HG03432 (cell line): Measurements from ENCODE around the gene SNCAIP.
A peak's percentile ranks its signal among the peaks of the same experiment; 100 is the strongest.
"Not testable (repeated sequence)": the region's sequence is repeated elsewhere in the genome, so short reads cannot be mapped to it uniquely, and the experiment has no call there.

Experiments
- ATAC-seq: cut with Tn5 transposase; IDR thresholded peaks from one replicate; pipeline ENCODE4 v1.9.1; 2021; ENCODE audit warnings: mild to moderate bottlenecking, moderate library complexity; ENCODE audit not compliant: unreplicated experiment

The SNCAIP gene

GRCh38 chr5:122354293-122354692 lies 42.3 kb downstream of the SNCAIP start:
- ATAC-seq = no peak

DNA sequence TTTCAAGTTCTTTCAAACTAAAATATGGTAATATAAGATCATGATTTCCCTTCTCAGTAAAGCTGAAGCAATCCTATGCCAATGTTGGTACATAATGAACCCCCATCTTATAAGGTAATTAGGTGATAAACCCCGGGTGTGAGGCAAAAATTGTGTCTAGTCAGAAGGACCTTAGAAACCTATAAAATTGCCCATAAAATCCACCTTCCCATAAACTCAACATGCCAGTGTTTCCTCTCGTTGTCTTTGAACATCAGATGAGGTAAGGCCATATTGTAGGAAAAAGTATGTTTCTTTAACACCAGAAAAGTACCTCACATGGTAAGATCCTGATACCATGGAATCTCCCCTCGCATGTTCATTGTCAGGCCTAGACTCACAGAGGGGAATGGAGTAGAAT lies 43.3 kb downstream of the SNCAIP start:
- no peak for ATAC-seq

DNA sequence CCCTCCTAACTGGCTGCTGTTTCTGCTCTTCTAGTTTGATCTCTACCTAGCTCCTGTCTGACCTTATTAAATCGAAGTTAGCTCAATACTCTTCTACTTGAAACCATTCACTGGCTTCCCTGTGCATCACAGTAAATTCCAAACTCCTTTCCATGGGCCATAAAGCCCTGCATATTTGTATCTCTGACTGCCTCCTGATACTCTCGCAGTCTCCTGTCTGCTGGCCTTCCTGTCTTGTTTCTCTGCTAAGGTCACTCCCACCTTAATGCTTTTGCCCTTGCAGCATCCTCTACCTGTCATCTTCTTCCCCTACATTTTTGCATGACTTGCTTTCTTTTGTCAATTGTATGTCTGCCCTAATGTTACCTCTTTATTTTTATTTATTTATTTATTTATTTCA lies 44.8 kb downstream of the SNCAIP start:
- no peak for ATAC-seq

GRCh38 chr5:122358372-122358979 lies 46.4 kb downstream of the SNCAIP start:
- ATAC-seq = no peak

DNA sequence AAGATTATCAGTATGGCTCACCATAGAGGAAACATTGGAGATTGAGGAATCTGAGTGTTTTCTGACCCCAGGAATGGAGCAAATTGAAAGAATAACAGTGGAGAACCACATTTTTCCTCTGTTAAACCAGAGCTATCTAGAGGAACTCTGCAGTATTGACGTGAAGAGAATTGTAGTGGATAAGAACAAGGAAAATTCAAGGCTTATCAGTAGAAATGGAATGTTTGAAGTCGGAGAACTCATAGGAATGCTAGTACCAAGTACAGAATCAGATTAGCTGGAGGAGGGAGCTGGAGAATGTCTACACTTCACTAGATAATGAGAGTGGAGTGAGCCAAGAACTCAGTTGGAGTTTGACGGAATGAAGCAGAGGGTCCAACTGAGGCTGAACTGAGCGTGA lies 50.3 kb downstream of the SNCAIP start:
- ATAC-seq = no peak

- no peak for ATAC-seq
Observed at GRCh38 chr5:122363623-122364022, 51.6 kb downstream of the SNCAIP start.

DNA sequence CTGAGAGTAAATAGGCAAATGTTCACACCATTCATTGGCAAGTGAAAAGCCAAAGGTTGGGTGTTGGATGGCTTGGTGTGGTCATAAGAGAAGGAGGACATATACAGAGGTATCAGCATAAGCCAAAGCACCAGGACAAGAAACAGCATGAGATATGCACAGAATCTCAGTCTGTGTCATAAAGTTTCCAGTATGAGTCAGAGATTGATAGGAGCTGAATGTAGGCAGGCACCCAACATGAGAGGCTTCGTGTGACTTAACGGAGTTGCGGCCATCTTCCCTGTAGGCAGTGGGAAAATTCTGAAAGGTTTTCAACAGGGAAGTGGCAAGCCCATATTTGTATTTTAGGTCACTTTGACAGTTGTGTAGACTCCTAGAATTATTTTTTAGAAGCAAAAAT lies 54.5 kb downstream of the SNCAIP start:
- ATAC-seq = peak; percentile 82

- no peak for ATAC-seq
Observed at GRCh38 chr5:122367456-122367855, 55.4 kb downstream of the SNCAIP start.

DNA sequence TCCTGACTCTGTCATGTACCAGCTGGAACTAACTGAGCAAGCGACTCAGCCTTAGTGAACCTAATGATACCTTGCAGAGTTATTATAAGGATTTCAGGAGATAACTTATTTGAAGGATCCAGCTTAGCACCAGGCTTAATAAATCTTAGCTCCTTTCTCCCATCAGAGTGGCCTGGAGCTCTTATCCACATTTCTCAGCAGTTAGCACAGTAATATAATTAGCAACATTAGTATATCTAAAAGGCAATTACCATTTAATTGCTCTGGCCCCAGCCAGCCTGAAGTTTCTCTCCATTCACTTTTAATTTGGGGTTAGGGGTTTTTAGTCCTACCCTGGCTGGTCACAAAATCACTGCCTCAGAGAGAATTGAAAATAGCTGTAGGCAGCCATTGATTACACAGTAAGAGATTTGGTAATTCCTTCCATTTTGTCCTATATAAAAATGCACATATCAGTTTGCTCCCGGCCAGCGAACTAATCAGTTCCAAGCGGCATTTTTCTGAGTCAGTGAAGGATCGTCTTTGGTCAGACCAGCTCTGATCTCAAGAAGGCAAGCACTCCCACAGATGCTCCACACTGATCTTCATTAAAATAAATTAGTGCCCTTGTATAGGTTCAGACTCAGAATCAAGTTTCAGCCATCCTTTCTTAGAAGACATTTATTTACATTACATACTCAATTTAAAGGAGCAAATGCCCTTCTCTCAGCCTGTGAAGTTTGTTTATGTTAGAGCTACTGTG lies 56.6 kb downstream of the SNCAIP start:
- ATAC-seq = no peak

DNA sequence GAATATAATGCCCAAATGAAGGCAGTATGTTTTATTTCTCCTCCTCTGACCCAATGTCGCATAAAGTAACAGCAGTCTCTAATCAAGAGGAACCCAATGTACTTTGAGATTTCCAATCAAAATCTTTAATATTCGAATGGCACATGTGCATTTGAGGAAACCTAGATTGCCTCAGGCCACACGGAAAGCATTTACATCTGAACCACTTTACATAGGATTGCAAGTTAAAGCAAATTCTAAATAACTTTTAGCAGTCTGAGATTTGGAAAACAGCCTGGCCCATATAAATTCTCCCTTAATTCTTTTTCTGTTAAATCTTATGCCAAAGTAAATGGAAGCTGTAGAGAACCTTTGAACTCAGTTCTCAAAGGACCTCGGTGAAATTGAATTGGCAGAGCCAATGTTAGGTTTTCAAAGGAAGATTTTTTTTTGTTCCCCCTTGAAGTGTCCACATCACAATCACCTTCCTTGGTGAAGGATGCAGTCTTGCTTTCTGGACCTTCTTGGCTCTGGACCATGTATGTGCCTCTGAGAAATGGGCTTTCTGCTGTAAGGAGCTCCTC lies 57.3 kb downstream of the SNCAIP start:
- no peak for ATAC-seq

- peak; percentile 56 for ATAC-seq
Observed at GRCh38 chr5:122371511-122372151, 59.6 kb downstream of the SNCAIP start.

- ATAC-seq = no peak
Observed at GRCh38 chr5:122374110-122374509, 62.1 kb downstream of the SNCAIP start.

GRCh38 chr5:122375801-122376200 lies 63.8 kb downstream of the SNCAIP start:
- ATAC-seq = no peak

DNA sequence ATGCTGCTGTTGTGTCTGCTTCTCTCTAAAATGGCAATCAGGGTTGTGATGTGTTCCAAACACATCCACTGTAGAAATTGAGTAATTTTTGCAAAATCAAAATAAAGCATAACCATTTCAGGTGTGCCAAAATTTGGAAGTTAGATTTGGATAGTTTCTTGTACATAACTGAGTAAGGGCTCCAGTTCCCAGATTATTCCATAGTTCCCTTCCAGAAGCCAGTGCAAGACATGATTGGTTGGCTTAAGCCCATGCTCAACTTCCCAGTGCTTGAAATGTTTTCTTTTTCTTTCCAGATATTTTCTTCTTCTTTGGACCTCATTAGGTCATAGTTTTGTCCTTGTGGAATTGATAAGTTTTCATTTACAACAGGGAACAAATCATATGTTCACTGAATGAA lies 64.2 kb downstream of the SNCAIP start:
- no peak for ATAC-seq

DNA sequence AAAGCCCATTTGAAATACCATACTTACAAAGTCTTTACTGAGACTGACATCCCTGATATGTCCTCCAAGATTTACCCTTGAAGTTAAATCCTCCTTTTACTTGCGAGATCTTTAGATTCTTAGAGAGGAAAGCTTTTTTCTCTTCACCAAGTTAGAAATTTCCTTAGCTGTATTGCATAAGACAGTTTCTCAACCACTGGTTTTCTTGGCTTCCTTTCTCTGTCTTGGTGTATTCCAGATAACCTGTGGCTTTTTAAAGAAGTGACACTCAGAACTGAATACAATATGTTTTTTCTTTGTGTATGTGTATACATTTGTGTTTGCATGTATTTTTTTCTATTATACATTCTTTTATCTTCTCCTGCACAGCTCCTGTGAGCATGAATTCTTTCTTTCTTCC lies 65.0 kb downstream of the SNCAIP start:
- ATAC-seq = no peak

DNA sequence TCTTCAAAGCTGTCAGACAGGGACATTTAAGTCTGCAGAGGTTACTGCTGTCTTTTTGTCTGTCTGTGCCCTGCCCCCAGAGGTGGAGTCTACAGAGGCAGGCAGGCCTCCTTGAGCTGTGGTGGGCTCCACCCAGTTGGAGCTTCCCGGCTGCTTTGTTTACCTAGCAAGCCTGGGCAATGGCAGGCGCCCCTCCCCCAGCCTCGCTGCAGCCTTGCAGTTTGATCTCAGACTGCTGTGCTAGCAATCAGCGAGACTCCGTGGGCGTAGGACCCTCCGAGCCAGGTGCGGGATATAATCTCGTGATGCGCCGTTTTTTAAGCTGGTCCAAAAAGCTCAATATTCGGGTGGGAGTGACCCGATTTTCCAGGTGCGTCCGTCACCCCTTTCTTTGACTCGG lies 70.9 kb downstream of the SNCAIP start:
- ATAC-seq = not testable (repeated sequence)

GRCh38 chr5:122384739-122385235 lies 72.8 kb downstream of the SNCAIP start:
- ATAC-seq = no peak

DNA sequence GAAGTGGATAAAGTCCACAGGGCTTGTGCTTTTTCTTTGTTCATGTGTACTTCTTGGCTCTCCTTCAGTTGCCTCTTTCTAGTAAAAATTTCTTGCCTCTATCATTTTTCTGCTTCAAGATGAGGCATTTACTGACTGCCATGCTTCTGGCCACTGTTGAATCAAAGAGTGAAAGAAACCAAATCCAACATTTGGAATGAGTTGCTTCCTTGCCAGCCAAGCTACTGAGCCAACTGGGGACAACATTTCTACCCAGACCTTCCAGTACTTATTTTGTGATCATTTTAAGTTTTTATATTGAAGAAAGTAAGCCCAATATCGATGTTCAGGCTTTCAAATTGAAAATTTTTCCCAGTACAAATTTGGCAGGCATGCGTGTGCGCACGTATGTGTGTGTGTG lies 73.2 kb downstream of the SNCAIP start:
- ATAC-seq = no peak

DNA sequence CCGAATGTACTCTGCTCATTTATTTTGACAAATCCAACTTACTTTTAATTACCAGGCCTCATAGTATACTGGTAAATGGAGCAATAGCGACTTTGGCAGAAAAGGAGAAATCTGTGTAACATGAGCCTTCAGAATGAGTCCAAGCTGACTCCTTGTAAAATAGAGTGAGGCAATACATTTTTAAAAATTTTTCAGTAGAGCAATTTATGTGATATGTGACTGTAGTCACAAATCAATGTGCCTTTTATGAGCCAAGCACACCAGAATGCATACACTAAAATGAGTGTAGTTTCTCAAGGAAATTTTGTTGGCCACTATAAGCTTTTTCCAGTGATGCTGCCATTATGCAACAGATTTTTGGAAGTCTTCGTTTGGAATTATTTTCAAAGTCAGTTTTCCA lies 73.8 kb downstream of the SNCAIP start:
- ATAC-seq = no peak

GRCh38 chr5:122390154-122390553 lies 78.1 kb downstream of the SNCAIP start:
- no peak for ATAC-seq

DNA sequence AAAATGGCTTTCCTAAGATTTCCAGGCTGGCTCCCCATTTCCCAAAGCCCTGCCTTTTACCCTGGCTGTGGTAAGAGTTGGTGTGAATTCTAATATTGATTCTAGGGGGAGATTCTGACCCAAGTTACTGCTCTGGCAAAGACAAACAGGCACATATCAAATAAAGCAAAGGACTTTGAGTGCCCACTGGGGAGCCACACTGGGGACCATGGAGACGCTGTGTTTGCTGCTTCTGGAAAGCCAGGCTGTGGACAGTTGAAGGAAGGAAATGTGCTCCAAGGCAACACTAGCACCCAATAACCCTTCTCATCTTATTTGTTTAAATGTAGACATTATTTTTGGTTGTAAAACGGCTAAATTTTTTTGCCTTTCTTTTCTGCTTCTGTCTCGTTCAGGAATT lies 78.7 kb downstream of the SNCAIP start:
- ATAC-seq = no peak

GRCh38 chr5:122391621-122392020 lies 79.6 kb downstream of the SNCAIP start:
- no peak for ATAC-seq
